ENCODE measurements around the gene ALG12. TPM values are rescaled to one million over a fixed set of nuclear protein-coding genes. Genes with fewer than 3 reads are reported as not detected.

The ALG12 gene
- total RNA-seq, 1 donor from 2014 or later, result 17.0 TPM

DNA sequence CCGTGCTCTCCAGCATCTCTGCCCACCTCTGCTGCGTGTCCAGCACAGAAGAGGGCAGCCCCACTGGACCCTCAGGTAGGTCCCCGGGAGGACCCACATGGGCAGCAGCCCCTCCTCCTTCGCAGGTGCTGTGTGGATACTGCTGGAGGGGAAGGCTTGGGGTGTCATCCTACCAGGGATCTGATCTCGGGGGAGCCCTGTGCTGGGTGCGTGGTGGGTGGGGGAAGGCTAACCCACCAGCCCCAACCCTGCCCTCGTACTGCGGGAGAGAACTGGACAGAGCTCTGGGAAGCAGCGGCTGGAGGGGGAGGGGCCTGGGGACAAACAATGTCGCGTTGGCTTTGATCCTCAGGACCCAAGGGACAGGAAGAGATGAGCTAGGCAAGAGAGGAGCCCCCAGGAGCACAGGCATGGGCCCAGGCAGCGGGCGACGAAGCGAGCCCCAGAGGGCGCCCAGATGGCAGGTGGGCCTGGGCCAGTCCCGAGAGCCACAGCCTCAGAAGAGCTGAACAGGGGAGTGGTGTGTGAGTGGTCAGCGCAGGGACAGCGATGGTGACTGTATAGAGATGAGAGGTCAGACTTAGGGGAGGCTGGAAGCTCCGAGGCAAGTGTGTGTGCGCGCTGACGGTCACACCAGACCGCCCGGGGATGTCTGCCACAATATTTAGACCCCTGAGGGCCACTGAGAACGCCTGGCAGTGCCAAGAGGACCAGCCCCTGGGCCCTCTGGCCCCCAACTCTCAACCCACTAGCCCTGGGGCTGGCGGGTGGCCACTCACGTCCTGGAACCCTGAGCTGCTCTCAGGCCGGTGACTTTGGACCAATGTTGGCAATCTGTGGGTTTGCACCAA, 40.9 kb upstream of the ALG12 start:
- H3K9me3 ChIP-seq (replicated peaks), result no peaks in the 10 kb centered on the region
- H3K36me3 ChIP-seq, result peaks cover 26% of the 10 kb centered on the region
- H3K27ac ChIP-seq (replicated peaks), result peak overlapping the region; percentile 99
- peak overlapping the region; percentile 96 for H3K4me3 ChIP-seq
- TF ChIP-seq, protein P1, sequence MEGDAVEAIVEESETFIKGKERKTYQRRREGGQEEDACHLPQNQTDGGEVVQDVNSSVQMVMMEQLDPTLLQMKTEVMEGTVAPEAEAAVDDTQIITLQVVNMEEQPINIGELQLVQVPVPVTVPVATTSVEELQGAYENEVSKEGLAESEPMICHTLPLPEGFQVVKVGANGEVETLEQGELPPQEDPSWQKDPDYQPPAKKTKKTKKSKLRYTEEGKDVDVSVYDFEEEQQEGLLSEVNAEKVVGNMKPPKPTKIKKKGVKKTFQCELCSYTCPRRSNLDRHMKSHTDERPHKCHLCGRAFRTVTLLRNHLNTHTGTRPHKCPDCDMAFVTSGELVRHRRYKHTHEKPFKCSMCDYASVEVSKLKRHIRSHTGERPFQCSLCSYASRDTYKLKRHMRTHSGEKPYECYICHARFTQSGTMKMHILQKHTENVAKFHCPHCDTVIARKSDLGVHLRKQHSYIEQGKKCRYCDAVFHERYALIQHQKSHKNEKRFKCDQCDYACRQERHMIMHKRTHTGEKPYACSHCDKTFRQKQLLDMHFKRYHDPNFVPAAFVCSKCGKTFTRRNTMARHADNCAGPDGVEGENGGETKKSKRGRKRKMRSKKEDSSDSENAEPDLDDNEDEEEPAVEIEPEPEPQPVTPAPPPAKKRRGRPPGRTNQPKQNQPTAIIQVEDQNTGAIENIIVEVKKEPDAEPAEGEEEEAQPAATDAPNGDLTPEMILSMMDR (IDR thresholded peaks at IDR 0.05; ENCODE audit: borderline replicate concordance), result no peak
- no peaks in the 10 kb centered on the region for H3K27me3 ChIP-seq (ENCODE audit: low read depth)
- peak; percentile 29 for DNase-seq
- peaks cover 73% of the 10 kb centered on the region for H3K4me1 ChIP-seq
- intact Hi-C loops (cut with micrococcal nuclease), result no loop called here

DNA sequence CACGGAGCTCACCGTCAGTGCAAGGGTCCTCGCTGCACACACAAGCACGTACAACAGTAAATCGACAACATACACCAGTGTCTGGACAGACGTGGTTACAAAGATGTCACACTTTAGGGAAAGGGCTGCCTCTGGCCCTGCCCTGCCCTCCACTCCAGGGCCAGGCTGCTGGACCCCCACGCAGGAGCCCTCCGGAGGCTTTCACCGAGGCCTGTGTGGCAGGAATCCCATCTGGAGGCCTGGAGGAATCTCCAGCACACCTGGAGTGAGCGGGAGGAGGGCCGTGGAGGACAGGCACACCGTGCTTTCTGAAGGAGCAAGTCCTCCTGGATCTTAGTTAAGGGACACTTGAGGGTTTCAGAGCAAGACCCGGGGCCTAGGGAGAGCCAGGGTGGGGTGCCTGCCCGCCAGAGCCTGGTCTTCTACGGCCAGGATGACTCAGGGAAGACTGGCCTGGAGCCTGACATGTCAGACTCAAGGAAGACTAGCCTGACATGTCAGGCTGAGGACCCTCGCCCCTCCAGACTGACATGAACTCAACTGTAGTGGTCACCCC, 40.2 kb upstream of the ALG12 start:
- peak; percentile 10 for DNase-seq
- Histone ChIP-seq H3K27ac (replicated peaks) (no peak overlapping the region), H3K27me3 (ENCODE audit: low read depth) (no peaks in the 10 kb centered on the region), H3K9me3 (replicated peaks) (no peaks in the 10 kb centered on the region), H3K4me1 (peaks cover 73% of the 10 kb centered on the region), H3K36me3 (peaks cover 19% of the 10 kb centered on the region), H3K4me3 (no peak overlapping the region)
- TF ChIP-seq, protein P1 (IDR thresholded peaks at IDR 0.05; ENCODE audit: borderline replicate concordance), result no peak
- intact Hi-C loops (cut with micrococcal nuclease), result no loop called here

DNA sequence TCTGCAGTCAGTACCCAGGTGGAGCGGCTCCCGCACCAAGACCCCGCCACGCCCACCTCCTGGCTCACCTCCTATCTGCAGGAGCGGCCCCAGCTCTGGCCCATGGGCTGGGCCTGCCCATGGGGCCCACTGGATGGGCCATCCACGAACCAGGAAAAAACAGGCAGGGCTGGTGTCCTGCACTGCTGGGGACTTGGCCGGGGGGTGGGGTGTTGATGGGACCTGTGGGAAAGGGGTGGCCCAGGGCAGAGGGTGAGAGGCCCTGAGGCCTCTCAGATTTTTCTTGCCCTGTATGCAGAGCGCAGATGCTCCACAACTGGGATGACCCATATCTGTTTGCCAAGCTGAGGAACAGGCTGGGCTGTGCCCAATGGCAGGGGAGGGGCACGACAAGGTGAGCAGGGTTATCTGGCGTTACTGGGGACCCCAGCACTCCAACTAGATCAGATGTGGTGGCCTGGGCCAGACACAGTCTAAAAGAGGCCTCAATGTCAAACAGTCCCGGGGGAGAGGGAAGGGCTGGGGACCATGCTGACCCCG, 39.7 kb upstream of the ALG12 start:
- peak; percentile 15 for DNase-seq
- TF ChIP-seq, protein P1 (IDR thresholded peaks at IDR 0.05; ENCODE audit: borderline replicate concordance), result no peak
- no peak overlapping the region for H3K27ac ChIP-seq (replicated peaks)
- H3K36me3 ChIP-seq, result peaks cover 14% of the 10 kb centered on the region
- H3K4me1 ChIP-seq, result peaks cover 73% of the 10 kb centered on the region
- no peaks in the 10 kb centered on the region for H3K9me3 ChIP-seq (replicated peaks)
- no peak overlapping the region for H3K4me3 ChIP-seq
- H3K27me3 ChIP-seq (ENCODE audit: low read depth), result no peaks in the 10 kb centered on the region
- intact Hi-C loops (cut with micrococcal nuclease), result no loop called here

DNA sequence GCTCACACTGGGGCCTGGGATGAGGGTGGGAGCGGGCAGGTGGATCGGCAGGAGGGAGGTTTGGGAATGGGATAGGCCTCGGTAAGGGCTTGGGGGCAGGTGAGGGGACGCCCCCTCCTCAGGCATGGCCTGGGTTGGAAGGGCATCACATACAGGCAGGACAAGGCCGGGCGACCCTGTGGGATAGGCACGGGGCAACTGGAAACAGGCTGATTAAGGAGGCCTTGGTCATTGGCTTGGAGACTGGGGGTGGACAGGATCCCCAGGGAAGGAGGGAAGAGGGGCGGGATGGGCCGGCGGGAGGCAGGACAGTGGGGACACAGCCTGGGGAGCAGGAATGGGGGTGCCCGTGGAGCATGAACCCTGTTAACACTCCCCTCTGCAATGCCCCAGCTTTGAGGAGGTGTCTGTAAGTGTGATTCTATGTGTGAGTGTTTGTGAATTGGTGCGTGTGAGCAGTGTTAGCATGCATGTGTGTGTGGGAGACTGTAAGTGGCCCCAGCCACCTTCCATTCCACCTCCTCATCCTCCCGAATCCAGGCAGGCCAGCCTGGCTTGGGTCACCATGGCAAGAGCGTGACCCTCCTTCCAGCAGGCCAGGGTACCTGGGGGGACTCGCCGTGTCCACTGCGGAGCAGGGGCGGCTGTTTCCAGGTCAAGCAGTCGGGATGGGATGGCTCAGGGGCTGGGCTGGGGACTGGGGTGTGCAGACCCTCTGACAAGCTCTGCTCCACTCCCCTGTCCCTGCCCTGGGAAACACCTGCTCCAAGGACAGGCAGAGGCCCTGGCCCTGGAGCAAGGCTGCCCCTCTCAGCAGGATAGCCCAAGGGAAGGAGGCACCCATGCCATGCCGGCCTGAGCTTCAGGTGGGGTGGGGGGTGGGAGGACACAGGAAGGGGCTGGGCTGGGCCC, 38.9 kb upstream of the ALG12 start:
- TF ChIP-seq, protein P1 (IDR thresholded peaks at IDR 0.05; ENCODE audit: borderline replicate concordance), result no peak
- intact Hi-C loops (cut with micrococcal nuclease), result no loop called here
- DNase-seq, result peak; percentile 16
- Histone ChIP-seq H3K36me3 (peaks cover 9% of the 10 kb centered on the region), H3K4me3 (no peak overlapping the region), H3K4me1 (peaks cover 73% of the 10 kb centered on the region), H3K27ac (replicated peaks) (no peak overlapping the region), H3K27me3 (ENCODE audit: low read depth) (no peaks in the 10 kb centered on the region), H3K9me3 (replicated peaks) (no peaks in the 10 kb centered on the region)

DNA sequence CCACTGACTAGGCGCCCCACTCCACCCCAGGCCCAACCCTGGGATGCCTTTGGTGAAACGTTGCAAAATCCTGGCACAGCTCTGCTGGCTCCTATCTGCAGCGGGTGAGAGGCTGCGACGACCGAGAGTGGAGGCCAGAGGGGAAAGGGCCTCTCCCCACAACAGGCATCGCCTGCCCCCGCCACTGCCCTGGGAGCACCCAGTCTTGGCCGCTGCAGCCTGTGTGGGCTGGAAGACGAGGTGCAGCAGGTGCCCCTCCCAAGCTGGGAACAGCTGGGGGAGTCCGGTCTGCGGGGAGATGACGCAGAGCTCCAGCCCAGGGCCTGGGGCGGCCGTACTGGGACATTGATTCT, 38.2 kb upstream of the ALG12 start:
- H3K36me3 ChIP-seq, result peaks cover 2% of the 10 kb centered on the region
- intact Hi-C loops (cut with micrococcal nuclease), result no loop called here
- H3K9me3 ChIP-seq (replicated peaks), result no peaks in the 10 kb centered on the region
- H3K27me3 ChIP-seq (ENCODE audit: low read depth), result no peaks in the 10 kb centered on the region
- TF ChIP-seq, protein P1 (IDR thresholded peaks at IDR 0.05; ENCODE audit: borderline replicate concordance), result no peak
- H3K4me1 ChIP-seq, result peaks cover 65% of the 10 kb centered on the region
- H3K27ac ChIP-seq (replicated peaks), result peak overlapping the region; percentile 83
- no peak for DNase-seq
- no peak overlapping the region for H3K4me3 ChIP-seq

Measured in left ventricle myocardium inferior (tissue), 1 donor.